ENCODE data around the gene SMTNL2.

SMTNL2 gene

GRCh38 chr17:4548721-4549531 lies 35.4 kb upstream of the SMTNL2 start:
- ChIA-PET POLR2A (no interaction called here), CTCF (interaction anchor here (0.8 to 13.2 kb wide), 3 partner anchors 14 to 128 kb away, joined by 3 to 137 read pairs (median 3); no protein-coding TSS in a partner anchor)
- H3K4me3 ChIP-seq (ENCODE audit: low read depth, low read length): no peak overlapping the region
- no peak for DNase-seq (ENCODE audit: low read depth, low spot score)
- TF ChIP-seq CTCF (IDR thresholded peaks at IDR 0.05; ENCODE audit: insufficient read depth, low read length, missing control alignments): no peak

GRCh38 chr17:4549781-4550533 lies 34.4 kb upstream of the SMTNL2 start:
- no peak overlapping the region for H3K4me3 ChIP-seq (ENCODE audit: low read depth, low read length)
- ChIA-PET CTCF (interaction anchor here (0.7 to 13.2 kb wide), 5 partner anchors 9 to 139 kb away, joined by 3 to 137 read pairs (median 3); no protein-coding TSS in a partner anchor), POLR2A (no interaction called here)
- no peak for DNase-seq (ENCODE audit: low read depth, low spot score)
- TF ChIP-seq CTCF (IDR thresholded peaks at IDR 0.05; ENCODE audit: insufficient read depth, low read length, missing control alignments): no peak

- ChIA-PET CTCF (interaction anchor here (0.7 to 13.2 kb wide), 4 partner anchors 10 to 140 kb away, joined by 3 to 137 read pairs (median 4); no protein-coding TSS in a partner anchor), POLR2A (no interaction called here)
- no peak for DNase-seq (ENCODE audit: low read depth, low spot score)
- H3K4me3 ChIP-seq (ENCODE audit: low read depth, low read length): no peak overlapping the region
- TF ChIP-seq CTCF (IDR thresholded peaks at IDR 0.05; ENCODE audit: insufficient read depth, low read length, missing control alignments): no peak
Measured at GRCh38 chr17:4550534-4551039, 33.7 kb upstream of the SMTNL2 start.

- POLR2A ChIA-PET: no interaction called here
- DNase-seq (ENCODE audit: low read depth, low spot score): no peak
- H3K4me3 ChIP-seq (ENCODE audit: low read depth, low read length): no peak overlapping the region
- CTCF ChIA-PET: interaction anchor here (1.9 to 13.2 kb wide), 2 partner anchors 12 to 15 kb away, joined by 5 to 137 read pairs; no protein-coding TSS in a partner anchor
- TF ChIP-seq CTCF (IDR thresholded peaks at IDR 0.05; ENCODE audit: insufficient read depth, low read length, missing control alignments): peak; percentile 10
Measured at GRCh38 chr17:4551141-4551540, 33.2 kb upstream of the SMTNL2 start.

- no peak for DNase-seq (ENCODE audit: low read depth, low spot score)
- no peak for TF ChIP-seq CTCF (IDR thresholded peaks at IDR 0.05; ENCODE audit: insufficient read depth, low read length, missing control alignments)
- H3K4me3 ChIP-seq (ENCODE audit: low read depth, low read length): no peak overlapping the region
- POLR2A ChIA-PET: no interaction called here
- CTCF ChIA-PET: interaction anchor here (1.2 to 13.2 kb wide), 3 partner anchors 11 to 14 kb away, joined by 3 to 137 read pairs (median 5); no protein-coding TSS in a partner anchor
Measured at GRCh38 chr17:4551796-4552525, 32.4 kb upstream of the SMTNL2 start.

Measured in AG04449 (cell line).